ENCODE results near the gene PLEKHG2. TPM values are rescaled to one million over a fixed set of nuclear protein-coding genes. Genes with fewer than 3 reads are reported as not detected.

Gene PLEKHG2
- total RNA-seq, 4 donors from 2014 or later = 1.3 to 3.6 (median 3.3) TPM

DNA sequence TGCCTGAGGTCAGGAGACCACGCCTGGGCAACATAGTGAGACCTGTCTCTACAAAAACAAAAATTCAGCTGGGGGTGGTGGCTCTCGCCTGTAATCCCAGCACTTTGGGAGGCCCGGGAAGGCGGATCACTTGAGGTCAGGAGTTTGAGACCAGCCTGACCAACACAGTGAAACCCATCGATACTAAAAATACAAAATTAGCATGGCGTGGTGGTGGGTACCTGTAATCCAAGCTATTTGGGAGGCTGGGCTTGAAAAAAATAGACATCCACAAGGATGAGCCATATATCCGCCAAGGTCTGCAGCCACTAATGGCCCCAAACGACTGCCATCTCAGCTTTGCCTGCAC lies 20.2 kb downstream of the PLEKHG2 start:
- no peak overlapping the region for H3K27ac ChIP-seq
- TF ChIP-seq POLR2A (IDR thresholded peaks at IDR 0.05) = no peak
- TF ChIP-seq, protein P1, sequence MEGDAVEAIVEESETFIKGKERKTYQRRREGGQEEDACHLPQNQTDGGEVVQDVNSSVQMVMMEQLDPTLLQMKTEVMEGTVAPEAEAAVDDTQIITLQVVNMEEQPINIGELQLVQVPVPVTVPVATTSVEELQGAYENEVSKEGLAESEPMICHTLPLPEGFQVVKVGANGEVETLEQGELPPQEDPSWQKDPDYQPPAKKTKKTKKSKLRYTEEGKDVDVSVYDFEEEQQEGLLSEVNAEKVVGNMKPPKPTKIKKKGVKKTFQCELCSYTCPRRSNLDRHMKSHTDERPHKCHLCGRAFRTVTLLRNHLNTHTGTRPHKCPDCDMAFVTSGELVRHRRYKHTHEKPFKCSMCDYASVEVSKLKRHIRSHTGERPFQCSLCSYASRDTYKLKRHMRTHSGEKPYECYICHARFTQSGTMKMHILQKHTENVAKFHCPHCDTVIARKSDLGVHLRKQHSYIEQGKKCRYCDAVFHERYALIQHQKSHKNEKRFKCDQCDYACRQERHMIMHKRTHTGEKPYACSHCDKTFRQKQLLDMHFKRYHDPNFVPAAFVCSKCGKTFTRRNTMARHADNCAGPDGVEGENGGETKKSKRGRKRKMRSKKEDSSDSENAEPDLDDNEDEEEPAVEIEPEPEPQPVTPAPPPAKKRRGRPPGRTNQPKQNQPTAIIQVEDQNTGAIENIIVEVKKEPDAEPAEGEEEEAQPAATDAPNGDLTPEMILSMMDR (IDR thresholded peaks at IDR 0.05 in 4 of 5, conservative IDR thresholded peaks at IDR 0.05 in 1 of 5) = no peak
- H3K4me1 ChIP-seq = peaks cover 29 to 32% of the 10 kb centered on the region in 2 donors
- no peaks in the 10 kb centered on the region for H3K9me3 ChIP-seq
- in situ Hi-C loops (cut with MboI; ENCODE audit: low sequenced_read_pairs in 4 of 4) (loop anchor here in 2 of 4 donors (25.0 kb wide), 2 partner anchors 105 to 405 kb away; partner anchors contain the start of genes DYRK1B (in 2 of the 2), FBL (in 2 of the 2), EID2 (in 1 of the 2) and EID2B (in 1 of the 2)), intact Hi-C loops (cut with DNase I; ENCODE audit: low total_unique reads) (loop anchor here (5.0 kb wide), 1 partner anchor 40 kb away; the partner anchor contains the start of genes MED29 and PAF1)
- peaks cover 4 to 32% of the 10 kb centered on the region in 2 donors for H3K36me3 ChIP-seq
- H3K27me3 ChIP-seq = no peaks in the 10 kb centered on the region
- DNase-seq = no peak
- no peak for ATAC-seq
- H3K4me3 ChIP-seq = no peak overlapping the region

DNA sequence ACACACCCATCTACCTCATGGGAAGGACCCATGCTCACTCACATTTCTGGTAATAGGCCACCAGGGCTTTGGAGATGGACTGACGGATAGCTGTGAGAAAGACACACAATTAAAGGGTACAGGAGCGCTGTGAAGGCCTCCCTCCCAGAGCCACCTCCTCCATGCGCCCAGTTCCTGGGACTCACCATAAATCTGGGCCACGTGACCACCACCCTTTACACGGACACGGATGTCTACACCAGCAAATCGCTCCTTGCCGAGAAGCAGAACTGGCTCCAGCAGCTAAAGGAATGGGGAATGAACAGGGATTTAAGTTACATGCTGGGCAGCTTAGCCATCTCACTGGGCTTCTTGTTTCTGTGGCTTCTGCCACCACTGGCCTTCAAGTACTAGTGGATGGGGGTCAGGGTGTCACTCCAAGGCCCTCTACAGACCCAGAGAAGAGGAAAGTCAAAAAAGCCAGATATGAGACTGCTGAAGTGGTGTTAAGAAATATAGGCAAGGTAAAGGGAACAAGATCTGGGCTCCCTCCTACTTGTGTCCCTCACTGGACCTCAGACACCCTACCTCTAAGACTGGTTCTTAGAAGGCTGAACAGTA lies 21.1 kb downstream of the PLEKHG2 start:
- Histone ChIP-seq H3K4me3 (no peak overlapping the region), H3K9me3 (no peaks in the 10 kb centered on the region), H3K36me3 (peaks cover 4 to 32% of the 10 kb centered on the region in 2 donors), H3K27ac (peak overlapping the region in 3 of 4 donors; percentile 88 to 95 (median 91)), H3K4me1 (peaks cover 27% of the 10 kb centered on the region in 2 donors), H3K27me3 (no peaks in the 10 kb centered on the region)
- ATAC-seq (no peak), DNase-seq (no peak)
- intact Hi-C loops (cut with DNase I; ENCODE audit: low total_unique reads) = loop anchor here (2.0 to 5.0 kb wide), 2 partner anchors 21 to 41 kb away; partner anchors contain the start of genes MED29, PAF1 and PLEKHG2
- in situ Hi-C loops (cut with MboI; ENCODE audit: low sequenced_read_pairs in 4 of 4) = loop anchor here in 2 of 4 donors (25.0 kb wide), 2 partner anchors 104 to 404 kb away; partner anchors contain the start of genes DYRK1B (in 2 of the 2), FBL (in 2 of the 2), EID2 (in 1 of the 2) and EID2B (in 1 of the 2)
- TF ChIP-seq POLR2A (IDR thresholded peaks at IDR 0.05) = no peak
- TF ChIP-seq, protein P1 (IDR thresholded peaks at IDR 0.05 in 4 of 5, conservative IDR thresholded peaks at IDR 0.05 in 1 of 5) = no peak

DNA sequence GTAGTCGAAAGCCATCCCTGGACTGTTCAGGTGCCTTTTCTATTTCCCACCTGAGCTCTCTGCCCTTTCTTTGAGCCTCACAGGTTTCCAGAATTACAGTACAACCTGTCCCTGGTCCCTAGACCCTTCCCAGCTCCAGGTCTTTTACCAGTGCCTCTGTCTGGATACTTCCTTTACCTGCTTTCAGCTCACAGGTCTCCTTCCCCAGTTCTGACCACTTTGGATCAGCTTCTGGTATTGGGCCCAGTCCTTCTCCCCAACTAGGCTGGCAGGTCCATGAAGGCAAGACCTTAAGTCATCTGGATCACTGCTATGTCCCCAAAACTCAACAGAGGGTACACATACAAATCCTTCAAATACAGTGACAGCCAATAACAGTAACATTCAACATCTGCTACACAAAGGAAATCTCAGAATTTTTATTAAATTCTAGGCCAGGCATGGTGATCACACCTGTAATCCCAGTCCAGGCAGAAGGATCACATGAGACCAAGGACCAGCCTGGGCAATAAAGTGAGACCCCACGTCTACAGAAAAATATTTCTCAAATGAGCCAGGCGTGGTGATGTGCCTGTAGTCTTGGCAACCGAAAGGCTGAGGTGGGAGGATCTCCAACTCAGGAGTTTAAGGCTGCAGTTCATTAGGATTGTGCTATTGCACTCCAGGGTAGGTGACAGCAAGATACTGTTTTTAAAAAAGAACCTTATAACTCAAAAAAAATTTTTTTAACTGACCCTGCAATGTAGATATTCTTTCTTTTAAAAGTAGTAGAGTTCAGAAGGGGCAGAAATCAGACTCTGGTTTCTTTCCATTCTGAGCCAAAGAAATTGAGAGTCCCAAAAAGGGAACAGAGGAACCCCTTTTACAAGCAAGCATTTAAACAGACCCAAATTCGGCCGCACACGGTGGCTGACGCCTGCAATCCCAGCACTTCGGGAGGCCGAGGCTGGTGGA lies 21.9 kb downstream of the PLEKHG2 start:
- ATAC-seq (no peak), DNase-seq (no peak)
- H3K4me1 ChIP-seq = peaks cover 22 to 26% of the 10 kb centered on the region in 2 donors
- H3K36me3 ChIP-seq = peaks cover 4 to 32% of the 10 kb centered on the region in 2 donors
- no peaks in the 10 kb centered on the region for H3K27me3 ChIP-seq
- intact Hi-C loops (cut with DNase I; ENCODE audit: low total_unique reads) (loop anchor here (2.0 to 5.0 kb wide), 2 partner anchors 22 to 42 kb away; partner anchors contain the start of genes MED29, PAF1 and PLEKHG2), in situ Hi-C loops (cut with MboI; ENCODE audit: low sequenced_read_pairs in 4 of 4) (loop anchor here in 2 of 4 donors (5.0 to 25.0 kb wide), 3 partner anchors 98 to 403 kb away; partner anchors contain the start of genes DYRK1B (in 2 of the 2), EID2B (in 2 of the 2), FBL (in 2 of the 2) and EID2 (in 1 of the 2))
- H3K9me3 ChIP-seq = no peaks in the 10 kb centered on the region
- peak overlapping the region; percentile 77 to 99 (median 91) for H3K4me3 ChIP-seq
- H3K27ac ChIP-seq = peak overlapping the region; percentile 86 to 95 (median 90)
- TF ChIP-seq POLR2A (IDR thresholded peaks at IDR 0.05) = no peak
- TF ChIP-seq, protein P1 (IDR thresholded peaks at IDR 0.05 in 4 of 5, conservative IDR thresholded peaks at IDR 0.05 in 1 of 5) = no peak
